Upper lobe of left lung (tissue), 6 donors: ENCODE results near the gene TENM4. TPM values are rescaled to one million over a fixed set of nuclear protein-coding genes. Genes with fewer than 3 reads are reported as not detected.

Source experiments
- ATAC-seq, 2 donors: fragments of 200-7000 bp; cut with Tn5 transposase; one replicate each; pipeline ENCODE4 v1.9.1; 2022; ENCODE audit warnings: mild to moderate bottlenecking in 2 of 2, moderate library complexity in 2 of 2; ENCODE audit not compliant: low FRiP score in 2 of 2
- DNase-seq, 2 donors: peaks; one replicate each; pipeline ENCODE4 v3.0.0-alpha.2; 2019 to 2020
- H3K27ac ChIP-seq, 4 donors: fragments of 200-600 bp; sonication (generic); one replicate each; pipeline ENCODE4 v1.5.1; 2016 to 2019
- H3K27me3 ChIP-seq, 4 donors: fragments of 200-600 bp; sonication (generic); one replicate each; pipeline ENCODE4 v1.5.1; 2017 to 2019
- H3K36me3 ChIP-seq, 4 donors: fragments of 200-600 bp; sonication (generic); one replicate each; pipeline ENCODE4 v1.5.1; 2016 to 2019
- H3K4me1 ChIP-seq, 4 donors: fragments of 200-600 bp; sonication (generic); one replicate each; pipeline ENCODE4 v1.5.1; 2018 to 2019
- H3K4me3 ChIP-seq, 4 donors: fragments of 200-600 bp; sonication (generic); one replicate each; pipeline ENCODE4 v1.5.1; 2017 to 2019; ENCODE audit warnings: mild to moderate bottlenecking in 2 of 4, moderate library complexity in 1 of 4
- H3K9me3 ChIP-seq, 4 donors: fragments of 200-600 bp; sonication (generic); one replicate each; pipeline ENCODE4 v1.5.1; 2018 to 2019
- CTCF ChIP-seq, 6 experiments: fragments of 450-650 bp in 4 of 6; fragments of 200-600 bp in 2 of 6; sonication (generic) in 2 of 6; IDR thresholded peaks; one replicate each; pipeline ENCODE4 v1.5.1; 2016 to 2019; ENCODE audit warnings: antibody characterized with exemption in 6 of 6
- EP300 ChIP-seq, 4 donors: sonication (generic); formaldehyde crosslinking; IDR thresholded peaks; one replicate each; pipeline ENCODE4 v1.5.1; 2017; ENCODE audit warnings: antibody characterized with exemption in 4 of 4, control low read depth in 2 of 4
- POLR2A ChIP-seq, 4 donors: fragments of 450-650 bp; IDR thresholded peaks; one replicate each; pipeline ENCODE4 v1.5.1; 2016 to 2017; ENCODE audit warnings: antibody characterized with exemption in 4 of 4, mild to moderate bottlenecking in 2 of 4
- POLR2AphosphoS5 ChIP-seq, 2 donors: sonication (generic); formaldehyde crosslinking; IDR thresholded peaks; one replicate each; pipeline ENCODE4 v1.5.1; 2017; ENCODE audit warnings: antibody characterized with exemption in 2 of 2
- WGBS, 2 donors: methylation state at CpG; one replicate each; pipeline ENCODE4 v1.1.5; 2017 to 2018; 5-methylcytosine and 5-hydroxymethylcytosine counted together
- total RNA-seq, 6 donors: library from RNA; depleted of rRNA in 4 of 6; stranded (reverse); fragments of >200 nt in 4 of 6; gene quantifications; one replicate each; pipeline versions ENCODE4 v1.1.0 to v1.2.1, GENCODE V29; 2016 to 2021
- donor health status: DM: no; HTN: no; CAD: no; lungs with moderate emphysema.
- donor health status: DM: no; HTN: yes; CAD: no; lungs with severe emphysema.

The TENM4 gene
- total RNA-seq, 6 donors from 2014 or later: 0.11 to 20.0 (median 3.7) TPM

- no peak for ATAC-seq
- H3K4me3 ChIP-seq: no peak overlapping the region
- DNase-seq: no peak
- 82 to 86% methylated on average over 3 of the region's 3 CpGs for WGBS, 2 donors
- H3K27ac ChIP-seq: no peak overlapping the region
- H3K4me1 ChIP-seq: no peaks in the 10 kb centered on the region
- H3K9me3 ChIP-seq: no peaks in the 10 kb centered on the region
- TF ChIP-seq POLR2A (IDR thresholded peaks at IDR 0.05) (no peak), POLR2AphosphoS5 (IDR thresholded peaks at IDR 0.05) (no peak), EP300 (IDR thresholded peaks at IDR 0.05) (no peak), CTCF (IDR thresholded peaks at IDR 0.05) (no peak)
- H3K36me3 ChIP-seq: no peaks in the 10 kb centered on the region
- H3K27me3 ChIP-seq: no peaks in the 10 kb centered on the region
Observed at GRCh38 chr11:79054636-79055035, 386.2 kb downstream of the TENM4 start.

- no peak overlapping the region for H3K27ac ChIP-seq
- H3K4me3 ChIP-seq: no peak overlapping the region
- no peaks in the 10 kb centered on the region for H3K36me3 ChIP-seq
- ATAC-seq (no peak), DNase-seq (no peak)
- H3K9me3 ChIP-seq: no peaks in the 10 kb centered on the region
- TF ChIP-seq EP300 (IDR thresholded peaks at IDR 0.05) (no peak), CTCF (IDR thresholded peaks at IDR 0.05) (peak in 1 of 6 experiments; percentile 8), POLR2A (IDR thresholded peaks at IDR 0.05) (no peak), POLR2AphosphoS5 (IDR thresholded peaks at IDR 0.05) (no peak)
- 40 to 44% methylated on average over 3 of the region's 3 CpGs for WGBS, 2 donors
- no peaks in the 10 kb centered on the region for H3K4me1 ChIP-seq
- no peaks in the 10 kb centered on the region for H3K27me3 ChIP-seq
Observed at GRCh38 chr11:79052544-79052943, 388.3 kb downstream of the TENM4 start.

- Histone ChIP-seq H3K4me3 (no peak overlapping the region), H3K9me3 (no peaks in the 10 kb centered on the region), H3K4me1 (no peaks in the 10 kb centered on the region), H3K36me3 (no peaks in the 10 kb centered on the region), H3K27me3 (no peaks in the 10 kb centered on the region), H3K27ac (no peak overlapping the region)
- DNase-seq (no peak), ATAC-seq (peak in 1 of 2 donors; percentile 17)
- TF ChIP-seq EP300 (IDR thresholded peaks at IDR 0.05) (no peak), POLR2AphosphoS5 (IDR thresholded peaks at IDR 0.05) (no peak), POLR2A (IDR thresholded peaks at IDR 0.05) (no peak), CTCF (IDR thresholded peaks at IDR 0.05) (no peak)
- 34 to 41% methylated on average over 3 of the region's 3 CpGs for WGBS, 2 donors
Observed at GRCh38 chr11:79050786-79051185, 390.0 kb downstream of the TENM4 start.

GRCh38 chr11:79049741-79050179 lies 391.1 kb downstream of the TENM4 start:
- H3K4me1 ChIP-seq: no peaks in the 10 kb centered on the region
- no peak for ATAC-seq
- no peak overlapping the region for H3K27ac ChIP-seq
- H3K4me3 ChIP-seq: no peak overlapping the region
- 90 to 93% methylated on average over 4 of the region's 4 CpGs for WGBS, 2 donors
- H3K27me3 ChIP-seq: no peaks in the 10 kb centered on the region
- no peak for DNase-seq
- H3K9me3 ChIP-seq: no peaks in the 10 kb centered on the region
- H3K36me3 ChIP-seq: no peaks in the 10 kb centered on the region
- no peak for TF ChIP-seq EP300 (IDR thresholded peaks at IDR 0.05)
- TF ChIP-seq POLR2A (IDR thresholded peaks at IDR 0.05): no peak
- no peak for TF ChIP-seq POLR2AphosphoS5 (IDR thresholded peaks at IDR 0.05)
- TF ChIP-seq CTCF (IDR thresholded peaks at IDR 0.05): no peak

GRCh38 chr11:79047980-79048379 lies 392.9 kb downstream of the TENM4 start:
- Histone ChIP-seq H3K4me1 (no peaks in the 10 kb centered on the region), H3K36me3 (no peaks in the 10 kb centered on the region), H3K9me3 (no peaks in the 10 kb centered on the region), H3K27me3 (no peaks in the 10 kb centered on the region), H3K27ac (no peak overlapping the region), H3K4me3 (no peak overlapping the region)
- TF ChIP-seq CTCF (IDR thresholded peaks at IDR 0.05) (no peak), POLR2A (IDR thresholded peaks at IDR 0.05) (no peak), EP300 (IDR thresholded peaks at IDR 0.05) (no peak), POLR2AphosphoS5 (IDR thresholded peaks at IDR 0.05) (no peak)
- DNase-seq: no peak
- WGBS, 2 donors: 92 to 100% methylated on average over 1 of the region's 1 CpG
- ATAC-seq: no peak
